Memory B cell (primary cell): ENCODE measurements around the gene ATP10A.
A peak's percentile ranks its signal among the peaks of the same experiment; 100 is the strongest.

Experiments used
- ATAC-seq: fragments of 150-1000 bp; cut with Tn5 transposase; 2 replicates; pipeline ENCODE4 v1.10.0; 2021; ENCODE audit warnings: low read depth, mild to moderate bottlenecking, moderate library complexity
- DNase-seq, 2 donors: peaks; one replicate each; pipeline ENCODE4 v3.0.0; 2022; ENCODE audit warnings: low spot score in 2 of 2
- H3K27ac Mint-ChIP-seq: one replicate; pipeline ENCODE4 v1.8.0; 2022; ENCODE audit warnings: mild to moderate bottlenecking, moderate library complexity, mixed read lengths
- H3K27me3 Mint-ChIP-seq: one replicate; pipeline ENCODE4 v1.8.0; 2022; ENCODE audit warnings: mixed read lengths
- H3K36me3 Mint-ChIP-seq: one replicate; pipeline ENCODE4 v1.8.0; 2022; ENCODE audit warnings: mild to moderate bottlenecking, mixed read lengths
- H3K4me1 Mint-ChIP-seq: one replicate; pipeline ENCODE4 v1.8.0; 2022; ENCODE audit warnings: mixed read lengths
- H3K4me3 Mint-ChIP-seq: one replicate; pipeline ENCODE4 v1.8.0; 2022; ENCODE audit warnings: mild to moderate bottlenecking, moderate library complexity, mixed read lengths
- H3K9me3 Mint-ChIP-seq: one replicate; pipeline ENCODE4 v1.8.0; 2022; ENCODE audit warnings: mixed read lengths

The ATP10A gene

DNA sequence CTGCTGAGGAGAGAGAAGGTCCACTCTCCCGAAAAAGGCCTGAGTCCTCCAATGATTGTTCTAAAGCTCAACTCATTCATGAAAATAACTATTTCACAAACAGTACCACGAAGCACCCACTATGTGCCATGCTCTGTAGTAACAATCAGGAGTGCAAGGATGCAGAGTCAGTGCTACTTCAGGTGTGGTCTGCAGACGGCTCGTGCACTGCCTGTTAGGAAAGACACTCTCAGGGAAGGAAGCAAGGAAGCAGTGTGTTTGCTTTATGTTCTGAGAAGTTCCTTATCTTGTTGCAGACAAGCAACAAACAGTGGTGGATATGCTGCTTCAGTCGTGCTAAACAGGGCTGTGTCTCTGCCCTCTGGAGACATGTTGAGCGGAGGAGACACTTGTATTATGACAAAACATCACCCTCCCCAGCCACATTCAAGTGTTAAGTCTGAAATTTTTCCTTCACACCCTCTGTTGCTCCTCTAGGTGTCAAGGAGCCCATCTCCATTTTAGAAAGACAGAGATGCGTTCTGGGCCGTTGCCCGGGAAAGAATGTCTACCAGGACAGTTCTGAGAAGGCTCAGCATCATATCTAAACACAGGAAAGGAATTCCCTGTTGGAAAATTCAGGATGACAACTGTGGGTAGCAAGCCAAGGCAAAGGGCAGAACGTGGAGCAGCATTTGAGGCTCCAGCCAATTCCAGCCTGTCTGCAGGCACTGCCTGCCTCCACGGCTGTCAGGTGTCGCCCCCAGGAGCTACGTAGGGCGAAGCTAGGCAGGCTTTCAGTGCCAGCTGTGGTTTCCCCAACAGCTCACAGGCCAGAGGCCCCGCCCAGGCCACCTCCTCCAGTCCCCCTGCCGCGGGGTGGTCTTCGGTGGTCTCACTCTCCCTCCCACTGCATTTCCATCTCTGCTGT is 13.4 kb upstream of the ATP10A start:
- DNase-seq (no peak), ATAC-seq (no peak)
- Mint-ChIP-seq H3K4me1 (peaks cover 2% of the 10 kb centered on the region), H3K36me3 (no peaks in the 10 kb centered on the region), H3K9me3 (no peaks in the 10 kb centered on the region), H3K4me3 (no peak overlapping the region), H3K27me3 (peaks cover 3% of the 10 kb centered on the region), H3K27ac (no peak overlapping the region)

DNA sequence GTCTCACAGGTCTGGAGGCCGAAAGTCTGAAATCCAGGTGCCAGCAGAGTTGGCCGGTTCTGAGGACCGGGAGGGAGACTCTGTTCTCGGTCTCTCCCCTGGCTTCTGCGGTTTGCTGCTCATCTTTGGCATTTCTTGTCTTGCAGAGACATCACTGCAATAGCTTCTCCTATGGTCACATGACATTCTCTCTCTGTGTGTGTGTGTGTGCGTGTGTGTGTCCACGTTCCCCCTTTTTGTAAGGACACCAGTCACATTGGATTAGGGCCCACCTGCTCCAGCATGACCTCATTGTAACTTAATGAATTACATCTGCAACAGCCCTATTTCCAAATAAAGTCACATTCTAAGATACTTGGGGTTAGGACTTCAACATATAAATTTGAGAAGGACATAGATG is 12.4 kb upstream of the ATP10A start:
- H3K27me3 Mint-ChIP-seq: peaks cover 3% of the 10 kb centered on the region
- H3K4me3 Mint-ChIP-seq: no peak overlapping the region
- H3K27ac Mint-ChIP-seq: no peak overlapping the region

DNA sequence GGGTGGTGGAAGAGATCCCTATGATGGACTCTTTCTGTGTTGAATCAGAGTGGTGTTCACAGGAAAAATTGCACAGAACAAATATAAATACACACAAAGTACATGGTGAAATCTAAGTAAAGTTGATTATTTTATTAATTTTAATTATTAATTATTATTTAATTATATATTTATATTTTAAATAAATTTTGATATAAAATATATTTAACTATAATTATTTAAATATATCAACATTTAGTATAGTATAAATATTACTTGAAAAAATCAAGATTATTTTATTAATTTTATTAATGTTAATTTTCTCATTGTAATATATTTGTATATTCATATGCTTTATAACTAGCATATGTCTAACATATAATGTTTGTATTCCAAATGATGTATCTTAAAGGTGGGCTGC is 11.3 kb upstream of the ATP10A start:
- Mint-ChIP-seq H3K4me1 (peaks cover 4% of the 10 kb centered on the region), H3K4me3 (no peak overlapping the region), H3K27me3 (peaks cover 3% of the 10 kb centered on the region), H3K36me3 (no peaks in the 10 kb centered on the region), H3K9me3 (no peaks in the 10 kb centered on the region), H3K27ac (no peak overlapping the region)
- no peak for DNase-seq
- no peak for ATAC-seq

More for the DNA sequence above, 12.4 kb upstream of the ATP10A start:
- no peak for ATAC-seq
- H3K36me3 Mint-ChIP-seq: no peaks in the 10 kb centered on the region
- H3K4me1 Mint-ChIP-seq: peaks cover 2% of the 10 kb centered on the region
- no peak for DNase-seq
- no peaks in the 10 kb centered on the region for H3K9me3 Mint-ChIP-seq

DNA sequence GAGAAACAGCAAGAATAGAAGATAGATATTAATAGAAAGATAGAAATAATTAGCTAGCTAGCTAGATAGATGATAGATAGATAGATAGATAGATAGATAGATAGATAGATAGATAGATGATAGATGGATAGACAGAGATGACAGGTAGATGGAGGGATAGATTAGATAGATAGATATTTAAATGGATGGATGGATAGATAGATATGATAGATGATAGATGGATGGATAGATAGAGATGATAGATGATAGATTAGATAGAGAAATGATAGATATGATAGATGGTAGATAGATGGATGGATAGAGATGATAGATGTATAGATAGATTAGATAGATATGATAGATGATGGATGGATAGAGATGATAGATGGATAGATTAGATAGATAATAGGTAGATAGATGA is 8.3 kb upstream of the ATP10A start:
- Mint-ChIP-seq H3K4me3 (no peak overlapping the region), H3K9me3 (no peaks in the 10 kb centered on the region), H3K36me3 (no peaks in the 10 kb centered on the region), H3K4me1 (peaks cover 4% of the 10 kb centered on the region), H3K27me3 (peaks cover 5% of the 10 kb centered on the region), H3K27ac (no peak overlapping the region)
- ATAC-seq: no peak
- DNase-seq: no peak

DNA sequence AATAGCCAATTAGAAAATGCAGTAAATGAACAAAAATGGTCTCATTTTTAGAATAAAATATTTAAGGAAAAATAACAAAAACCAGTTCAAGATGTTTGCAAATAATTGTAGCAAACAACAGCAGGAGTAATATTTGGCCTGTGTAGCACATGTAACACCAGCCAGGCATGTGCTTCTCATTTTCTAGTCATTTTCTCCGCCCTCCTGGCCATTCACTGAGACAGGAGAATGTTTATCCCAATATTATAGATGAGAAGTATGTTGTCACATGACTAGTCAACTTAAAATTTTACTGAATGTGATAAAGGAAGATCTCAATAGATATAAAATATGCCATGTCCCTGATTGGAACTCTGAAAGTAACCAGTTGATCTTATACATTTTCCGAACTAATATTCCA is 7.8 kb upstream of the ATP10A start:
- Mint-ChIP-seq H3K4me1 (peaks cover 4% of the 10 kb centered on the region), H3K27ac (no peak overlapping the region), H3K9me3 (no peaks in the 10 kb centered on the region), H3K4me3 (no peak overlapping the region), H3K36me3 (no peaks in the 10 kb centered on the region), H3K27me3 (peaks cover 8% of the 10 kb centered on the region)
- ATAC-seq (no peak), DNase-seq (no peak)

DNA sequence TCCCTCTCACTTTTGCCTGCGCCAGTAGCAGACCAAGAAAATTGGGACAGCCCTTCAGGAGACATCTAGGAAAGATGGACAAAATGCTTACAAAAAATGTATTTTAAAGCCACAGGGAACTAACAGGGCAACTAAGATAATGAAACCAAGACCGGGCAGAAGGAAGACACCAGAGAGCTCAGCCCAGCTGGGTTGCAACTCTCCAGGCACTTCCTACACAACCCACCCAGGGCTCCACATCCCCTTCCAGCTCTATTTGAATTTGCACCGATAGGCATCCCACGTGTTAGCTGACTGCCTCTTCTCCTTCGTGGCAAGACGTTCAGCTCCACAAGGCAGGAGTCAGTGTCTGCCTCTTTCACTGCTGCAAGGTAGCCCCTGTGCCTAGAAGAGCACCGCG is 6.6 kb upstream of the ATP10A start:
- Mint-ChIP-seq H3K9me3 (no peaks in the 10 kb centered on the region), H3K27ac (no peak overlapping the region), H3K36me3 (no peaks in the 10 kb centered on the region), H3K4me1 (peaks cover 2% of the 10 kb centered on the region), H3K4me3 (no peak overlapping the region), H3K27me3 (peaks cover 10% of the 10 kb centered on the region)
- ATAC-seq (no peak), DNase-seq (no peak)

DNA sequence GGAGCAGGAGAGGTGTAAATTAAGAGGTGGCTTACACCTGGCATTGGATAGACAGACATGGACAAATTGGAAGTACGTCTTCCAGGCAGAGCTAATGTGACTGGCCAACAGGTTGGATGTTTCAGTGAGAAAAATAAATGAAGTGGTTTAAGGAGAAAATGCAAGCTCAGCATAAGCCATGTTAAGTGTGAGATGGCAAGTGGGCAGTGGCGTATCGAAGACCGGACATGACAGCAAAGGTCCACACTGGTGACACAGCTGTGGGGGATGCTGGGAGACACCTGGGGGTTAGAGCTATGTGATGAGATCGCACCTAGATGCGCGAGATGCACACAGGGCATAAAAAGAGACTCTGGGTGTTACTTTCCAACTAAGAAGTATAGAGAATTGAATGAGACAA is 3.7 kb upstream of the ATP10A start:
- peaks cover 6% of the 10 kb centered on the region for H3K4me1 Mint-ChIP-seq
- H3K36me3 Mint-ChIP-seq: no peaks in the 10 kb centered on the region
- ATAC-seq (no peak), DNase-seq (no peak)
- H3K4me3 Mint-ChIP-seq: no peak overlapping the region
- H3K27ac Mint-ChIP-seq: no peak overlapping the region
- peaks cover 11% of the 10 kb centered on the region for H3K27me3 Mint-ChIP-seq
- H3K9me3 Mint-ChIP-seq: no peaks in the 10 kb centered on the region

DNA sequence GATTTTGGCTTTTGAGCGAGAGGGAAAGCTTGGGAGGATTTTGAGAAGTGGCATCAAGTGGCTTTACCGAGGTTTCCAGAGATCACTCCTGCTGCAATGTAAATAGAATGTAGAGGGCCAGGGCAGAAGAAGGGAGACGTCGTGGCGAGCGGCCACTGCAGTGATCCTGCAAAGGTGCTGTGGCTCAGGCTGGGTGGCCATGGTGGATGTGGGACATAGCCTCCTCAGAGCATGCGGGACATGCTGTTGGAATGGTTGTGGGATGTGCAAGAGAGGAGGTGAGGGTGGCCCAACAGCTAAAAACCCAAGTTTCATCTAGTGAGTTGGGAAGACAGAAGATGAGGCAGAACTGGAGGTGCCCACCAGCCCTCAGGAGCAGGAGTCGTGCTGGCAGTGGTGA is 3.1 kb upstream of the ATP10A start:
- ATAC-seq (no peak), DNase-seq (no peak)
- Mint-ChIP-seq H3K4me1 (peaks cover 6% of the 10 kb centered on the region), H3K27ac (no peak overlapping the region), H3K4me3 (no peak overlapping the region), H3K9me3 (no peaks in the 10 kb centered on the region), H3K36me3 (no peaks in the 10 kb centered on the region), H3K27me3 (peaks cover 17% of the 10 kb centered on the region)

DNA sequence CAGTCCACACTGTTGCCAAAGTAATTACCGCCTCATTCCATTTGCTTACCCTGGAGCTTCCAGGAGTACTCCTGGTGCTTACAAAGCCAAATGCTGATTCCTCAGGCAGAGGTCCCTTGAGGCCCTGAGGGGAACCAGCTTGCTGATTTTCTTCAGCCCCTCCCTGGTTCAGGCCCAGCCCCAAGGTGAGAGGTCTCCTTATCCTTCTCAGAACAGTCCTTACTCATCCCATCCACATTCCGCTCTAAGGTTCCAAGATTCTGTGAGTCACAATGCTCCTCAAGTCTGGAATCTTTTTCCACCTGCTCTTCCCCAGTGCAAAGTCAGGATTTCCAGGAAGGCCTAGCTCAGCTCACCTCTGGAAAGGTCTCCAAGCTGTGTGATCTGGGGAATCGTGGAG is 1.8 kb upstream of the ATP10A start:
- Mint-ChIP-seq H3K4me1 (peaks cover 11% of the 10 kb centered on the region), H3K4me3 (no peak overlapping the region), H3K27me3 (peaks cover 23% of the 10 kb centered on the region), H3K9me3 (no peaks in the 10 kb centered on the region), H3K36me3 (no peaks in the 10 kb centered on the region), H3K27ac (no peak overlapping the region)
- no peak for DNase-seq
- no peak for ATAC-seq

DNA sequence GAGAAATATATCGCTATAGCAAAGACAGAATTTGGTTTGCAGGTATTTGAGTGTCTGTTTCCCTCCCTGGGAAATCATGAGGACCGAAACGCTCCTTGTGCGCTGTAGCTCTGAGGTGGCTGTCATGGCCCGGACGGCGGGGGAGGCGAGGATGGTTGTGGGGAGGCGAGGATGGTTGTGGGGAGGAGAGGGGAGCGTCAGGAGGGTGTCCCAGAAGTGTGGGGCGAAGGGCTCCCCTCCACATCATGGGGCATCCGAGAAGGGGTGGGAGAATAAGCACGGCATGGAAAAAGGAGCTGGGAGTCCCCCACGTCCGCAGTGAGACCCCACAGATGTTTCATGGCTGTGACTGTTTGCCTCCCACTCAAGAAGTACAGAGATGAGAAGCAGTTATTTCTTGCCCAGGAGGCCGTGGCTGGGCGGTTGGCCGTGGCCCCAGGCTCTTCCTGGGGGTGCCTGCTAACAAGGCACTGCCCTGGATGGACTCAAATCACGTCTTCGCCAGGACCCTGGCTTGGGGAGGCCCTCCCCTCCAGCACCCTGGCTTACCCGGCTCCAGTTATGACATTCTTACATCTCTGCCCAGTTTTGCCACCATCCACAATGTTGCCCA is 947 bp upstream of the ATP10A start:
- Mint-ChIP-seq H3K9me3 (no peaks in the 10 kb centered on the region), H3K27ac (no peak overlapping the region), H3K27me3 (peaks cover 27% of the 10 kb centered on the region), H3K4me3 (peak overlapping the region; percentile 82), H3K4me1 (peaks cover 9% of the 10 kb centered on the region), H3K36me3 (no peaks in the 10 kb centered on the region)
- DNase-seq (no peak), ATAC-seq (no peak)

DNA sequence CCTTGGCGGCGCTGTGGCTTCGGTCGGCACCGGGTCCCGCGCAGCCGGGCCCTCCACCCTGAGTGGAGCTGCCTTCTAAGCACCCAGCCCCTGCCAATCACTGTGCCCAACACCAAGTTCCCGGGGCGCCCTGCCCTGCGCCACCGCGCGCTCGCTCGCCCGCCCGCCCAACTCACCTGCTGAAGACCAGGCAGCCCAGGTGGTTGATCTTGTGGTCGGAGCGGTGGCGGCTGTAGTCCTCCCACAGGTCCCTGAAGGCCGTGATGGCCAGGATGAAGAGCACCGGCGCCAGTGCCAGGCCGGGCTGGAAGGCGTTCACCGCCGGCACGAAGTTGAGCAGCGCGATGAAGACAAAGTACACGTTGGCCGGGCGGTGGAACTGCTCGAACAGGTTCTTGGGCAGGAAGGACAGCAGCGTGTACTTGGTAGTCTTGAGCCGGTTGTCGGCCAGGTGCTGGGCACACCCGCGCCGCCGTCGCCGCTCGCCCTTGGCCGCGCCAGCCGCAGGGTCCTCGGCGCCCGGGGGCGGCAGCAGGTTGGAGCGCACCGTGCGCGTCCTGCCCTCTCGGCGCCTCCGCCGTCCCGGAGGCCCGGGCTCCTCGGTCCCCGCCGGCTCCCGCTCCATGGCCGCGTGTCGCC is 536 bp downstream of the ATP10A start:
- Mint-ChIP-seq H3K27me3 (peaks cover 27% of the 10 kb centered on the region), H3K36me3 (no peaks in the 10 kb centered on the region), H3K4me3 (peak overlapping the region; percentile 71), H3K4me1 (peaks cover 9% of the 10 kb centered on the region), H3K27ac (no peak overlapping the region), H3K9me3 (no peaks in the 10 kb centered on the region)
- ATAC-seq: peak; percentile 52
- no peak for DNase-seq

DNA sequence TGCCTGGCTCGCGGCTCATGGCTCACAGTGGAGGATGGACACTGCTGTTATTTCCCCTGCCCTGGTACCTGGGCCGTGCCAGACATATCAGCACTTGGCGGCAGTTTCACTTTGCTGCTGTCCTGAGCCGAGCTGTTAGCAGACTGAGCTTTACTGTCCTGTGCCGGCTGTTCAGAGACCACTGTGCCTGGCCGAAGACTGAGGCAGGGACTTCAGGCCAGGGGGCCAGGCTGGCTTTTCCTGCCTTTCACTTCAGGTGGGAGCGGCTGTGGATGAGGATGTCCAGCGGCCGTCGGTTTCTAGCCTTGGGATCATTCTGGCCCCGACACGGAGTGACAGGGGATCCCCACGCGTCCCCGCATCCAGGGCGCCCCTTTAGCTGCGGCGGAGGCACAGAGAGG is 1.1 kb downstream of the ATP10A start:
- H3K4me1 Mint-ChIP-seq: peaks cover 9% of the 10 kb centered on the region
- no peak for ATAC-seq
- peaks cover 27% of the 10 kb centered on the region for H3K27me3 Mint-ChIP-seq
- no peaks in the 10 kb centered on the region for H3K9me3 Mint-ChIP-seq
- no peak for DNase-seq
- H3K27ac Mint-ChIP-seq: no peak overlapping the region
- no peaks in the 10 kb centered on the region for H3K36me3 Mint-ChIP-seq
- H3K4me3 Mint-ChIP-seq: peak overlapping the region; percentile 71

DNA sequence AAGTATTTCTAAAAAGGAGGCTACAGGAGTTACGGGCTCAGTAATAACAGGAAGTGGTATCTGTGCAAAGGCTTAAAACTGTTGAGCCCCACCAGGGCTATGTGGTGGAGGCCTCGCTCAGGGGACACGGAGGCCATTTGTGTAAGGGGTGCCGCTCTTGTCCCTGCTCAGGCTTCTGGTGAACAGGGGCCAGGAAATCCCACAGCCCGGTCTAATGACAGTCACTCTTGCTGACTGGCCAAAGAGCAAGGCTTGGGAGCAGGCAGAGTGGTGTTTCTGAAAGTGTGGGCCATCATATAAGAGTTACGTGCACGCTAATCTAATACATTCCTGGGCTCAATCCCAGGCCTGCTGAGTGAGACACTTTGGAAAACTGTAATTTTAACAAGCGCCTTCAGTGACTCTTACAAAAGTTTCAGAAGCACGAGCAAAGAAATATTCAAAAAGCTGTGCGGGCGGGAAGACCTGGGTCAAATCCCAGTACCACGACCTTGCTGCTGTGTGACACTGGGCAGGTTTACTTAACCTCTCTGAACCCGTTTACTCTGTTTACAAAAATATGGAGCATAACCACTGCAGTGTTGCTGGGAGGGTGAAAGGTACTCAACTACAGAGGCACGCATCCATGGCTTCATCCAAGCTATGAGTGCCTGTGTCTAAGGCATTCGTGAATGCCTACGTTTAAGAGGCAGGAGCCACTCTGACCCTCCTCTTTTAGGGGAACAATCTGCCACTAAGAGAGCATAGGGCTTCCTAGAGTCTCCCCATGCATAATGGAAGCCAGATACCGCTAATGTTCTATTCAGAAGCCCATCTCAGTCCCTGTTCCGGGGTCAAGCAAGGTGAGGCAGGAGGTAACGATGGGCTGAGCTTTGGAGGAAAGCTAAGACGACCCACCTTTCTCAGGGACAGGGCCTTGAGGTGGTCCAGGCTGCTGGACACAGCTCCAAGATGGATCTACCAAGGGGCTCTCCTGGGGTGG is 2.0 kb downstream of the ATP10A start:
- Mint-ChIP-seq H3K4me3 (peak overlapping the region; percentile 55), H3K27ac (no peak overlapping the region), H3K36me3 (no peaks in the 10 kb centered on the region), H3K27me3 (peaks cover 22% of the 10 kb centered on the region), H3K9me3 (no peaks in the 10 kb centered on the region), H3K4me1 (peaks cover 9% of the 10 kb centered on the region)
- ATAC-seq: no peak
- no peak for DNase-seq
